ENCODE results near the gene CKAP4. TPM values are rescaled to one million over a fixed set of nuclear protein-coding genes. Genes with fewer than 3 reads are reported as not detected.
A peak's percentile ranks its signal among the peaks of the same experiment; 100 is the strongest.

The CKAP4 gene
- total and polyA plus RNA-seq, 12 donors = 12.9 to 63.2 (median 45.5) TPM

DNA sequence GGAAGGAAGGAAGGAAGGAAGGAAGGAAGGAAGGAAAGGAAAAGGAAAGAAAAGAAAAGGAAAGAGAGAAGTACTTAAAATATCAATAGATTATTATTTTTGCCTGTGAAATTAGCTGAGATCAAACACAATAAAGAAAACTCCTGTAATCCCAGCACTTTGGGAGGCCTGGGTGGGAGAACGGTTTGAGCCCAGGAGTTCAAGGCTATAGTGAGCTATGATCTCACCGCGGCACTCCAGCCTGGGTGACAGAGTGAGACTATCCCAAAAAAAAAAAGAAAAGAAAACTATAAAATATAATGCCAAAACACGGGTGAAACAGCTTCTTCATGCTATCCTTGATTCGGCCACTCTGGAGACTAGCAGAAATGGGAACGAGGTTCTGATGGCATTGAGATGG lies 26.2 kb upstream of the CKAP4 start:
- intact Hi-C loops (cut with DNase I) = no loop called here
- TF ChIP-seq, protein P1, sequence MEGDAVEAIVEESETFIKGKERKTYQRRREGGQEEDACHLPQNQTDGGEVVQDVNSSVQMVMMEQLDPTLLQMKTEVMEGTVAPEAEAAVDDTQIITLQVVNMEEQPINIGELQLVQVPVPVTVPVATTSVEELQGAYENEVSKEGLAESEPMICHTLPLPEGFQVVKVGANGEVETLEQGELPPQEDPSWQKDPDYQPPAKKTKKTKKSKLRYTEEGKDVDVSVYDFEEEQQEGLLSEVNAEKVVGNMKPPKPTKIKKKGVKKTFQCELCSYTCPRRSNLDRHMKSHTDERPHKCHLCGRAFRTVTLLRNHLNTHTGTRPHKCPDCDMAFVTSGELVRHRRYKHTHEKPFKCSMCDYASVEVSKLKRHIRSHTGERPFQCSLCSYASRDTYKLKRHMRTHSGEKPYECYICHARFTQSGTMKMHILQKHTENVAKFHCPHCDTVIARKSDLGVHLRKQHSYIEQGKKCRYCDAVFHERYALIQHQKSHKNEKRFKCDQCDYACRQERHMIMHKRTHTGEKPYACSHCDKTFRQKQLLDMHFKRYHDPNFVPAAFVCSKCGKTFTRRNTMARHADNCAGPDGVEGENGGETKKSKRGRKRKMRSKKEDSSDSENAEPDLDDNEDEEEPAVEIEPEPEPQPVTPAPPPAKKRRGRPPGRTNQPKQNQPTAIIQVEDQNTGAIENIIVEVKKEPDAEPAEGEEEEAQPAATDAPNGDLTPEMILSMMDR (IDR thresholded peaks at IDR 0.05) = no peak
- Histone ChIP-seq H3K36me3 (no peaks in the 10 kb centered on the region), H3K27ac (peak overlapping the region in 1 of 10 donors; percentile 6), H3K27me3 (no peaks in the 10 kb centered on the region), H3K4me1 (peaks cover 0 to 14% (median 8%) of the 10 kb centered on the region in 9 donors), H3K9me3 (no peaks in the 10 kb centered on the region), H3K4me3 (no peak overlapping the region)
- 89 to 92% methylated on average over 6 of the region's 6 CpGs for WGBS, 2 donors
- no peak for ATAC-seq
- DNase-seq = no peak

- Histone ChIP-seq H3K27ac (peak overlapping the region in 1 of 10 donors; percentile 6), H3K9me3 (no peaks in the 10 kb centered on the region), H3K36me3 (no peaks in the 10 kb centered on the region), H3K27me3 (no peaks in the 10 kb centered on the region), H3K4me3 (no peak overlapping the region), H3K4me1 (peaks cover 0 to 14% (median 8%) of the 10 kb centered on the region in 9 donors)
- ATAC-seq (no peak), DNase-seq (no peak)
- WGBS, 2 donors = 95 to 98% methylated on average over 6 of the region's 6 CpGs
- TF ChIP-seq, protein P1 (IDR thresholded peaks at IDR 0.05) = no peak
- intact Hi-C loops (cut with DNase I) = no loop called here
Observed at GRCh38 chr12:106273491-106273890, 25.7 kb upstream of the CKAP4 start.

- TF ChIP-seq, protein P1 (IDR thresholded peaks at IDR 0.05) = no peak
- H3K4me1 ChIP-seq = peaks cover 0 to 18% (median 8%) of the 10 kb centered on the region in 9 donors
- DNase-seq (no peak), ATAC-seq (peak in 2 of 8 donors; percentile 52 to 65)
- no peaks in the 10 kb centered on the region for H3K27me3 ChIP-seq
- no peaks in the 10 kb centered on the region for H3K9me3 ChIP-seq
- 91 to 96% methylated on average over 5 of the region's 5 CpGs for WGBS, 2 donors
- H3K36me3 ChIP-seq = no peaks in the 10 kb centered on the region
- H3K27ac ChIP-seq = peak overlapping the region in 1 of 10 donors; percentile 36
- intact Hi-C loops (cut with DNase I) = no loop called here
- no peak overlapping the region for H3K4me3 ChIP-seq
Observed at GRCh38 chr12:106271575-106272505, 24.0 kb upstream of the CKAP4 start.

DNA sequence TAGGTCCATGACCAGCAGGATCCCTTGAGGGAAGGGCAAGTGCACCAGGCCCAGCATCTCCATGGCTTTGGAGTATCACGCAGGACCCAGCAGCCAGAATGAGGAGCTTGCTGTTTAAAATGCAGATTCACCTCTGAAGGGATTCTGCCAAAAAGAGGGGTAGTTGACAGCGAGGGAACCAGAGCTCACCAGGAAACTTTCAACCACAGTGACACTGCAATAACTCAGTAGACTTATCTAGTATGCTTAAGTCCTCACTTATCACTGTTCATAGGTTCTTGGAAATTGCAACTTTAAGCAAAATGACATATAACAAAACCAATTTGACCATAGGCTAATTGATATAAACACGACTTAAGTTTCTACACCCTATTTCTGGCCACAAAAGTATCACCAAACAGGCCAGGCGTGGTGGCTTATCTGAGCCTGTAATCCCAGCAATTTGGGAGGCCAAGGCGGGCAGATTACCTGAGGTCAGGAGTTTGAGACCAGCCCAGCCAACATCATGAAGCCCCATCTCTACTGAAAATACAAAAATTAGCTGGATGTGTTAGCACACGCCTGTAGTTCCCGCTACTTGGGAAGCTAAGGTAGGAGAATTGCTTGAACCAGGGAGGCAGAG lies 21.4 kb upstream of the CKAP4 start:
- no peak for DNase-seq
- H3K4me1 ChIP-seq = peaks cover 0 to 18% (median 8%) of the 10 kb centered on the region in 9 donors
- no peak overlapping the region for H3K4me3 ChIP-seq
- intact Hi-C loops (cut with DNase I) = no loop called here
- H3K27me3 ChIP-seq = no peaks in the 10 kb centered on the region
- no peaks in the 10 kb centered on the region for H3K9me3 ChIP-seq
- TF ChIP-seq, protein P1 (IDR thresholded peaks at IDR 0.05) = no peak
- WGBS, 2 donors = 92 to 96% methylated on average over 7 of the region's 7 CpGs
- H3K36me3 ChIP-seq = no peaks in the 10 kb centered on the region
- no peak for ATAC-seq
- no peak overlapping the region for H3K27ac ChIP-seq

All from heart right ventricle (tissue), 16 donors.